Endothelial cell of umbilical vein (primary cell): ENCODE data around the gene MEIOB.

Experiments used
- EZH2 ChIP-seq: IDR thresholded peaks from 2 replicates; pipeline ENCODE4 v1.6.1; 2012; ENCODE audit warnings: borderline replicate concordance, low read depth, mild to moderate bottlenecking, moderate library complexity, low read length, inconsistent platforms; ENCODE audit not compliant: severe bottlenecking
- MYC ChIP-seq: IDR thresholded peaks from one replicate; pipeline ENCODE4 v1.6.1; 2011; ENCODE audit warnings: mild to moderate bottlenecking, low read depth, low read length
- POLR2A ChIP-seq: IDR thresholded peaks from 2 replicates; pipeline ENCODE4 v1.6.1; 2012; ENCODE audit warnings: low read depth, mild to moderate bottlenecking, control low read depth, low read length
- POLR2AphosphoS5 ChIP-seq: IDR thresholded peaks from 2 replicates; pipeline ENCODE4 v1.6.1; 2012; ENCODE audit warnings: low read depth, mild to moderate bottlenecking, control low read depth, low read length, moderate library complexity; ENCODE audit not compliant: insufficient read depth
- TF ChIP-seq, protein P1 (sequence below), 2 donors: IDR thresholded peaks; 1 replicate in 1 of 2; 2 replicates in 1 of 2; pipeline ENCODE4 v1.5.1; 2011; ENCODE audit warnings: low read length in 2 of 2, mild to moderate bottlenecking in 2 of 2, moderate library complexity in 2 of 2, control low read depth in 1 of 2, inconsistent platforms in 1 of 2, low read depth in 1 of 2; ENCODE audit not compliant: insufficient read depth in 1 of 2; ENCODE audit errors: extremely low read depth in 1 of 2

DNA sequence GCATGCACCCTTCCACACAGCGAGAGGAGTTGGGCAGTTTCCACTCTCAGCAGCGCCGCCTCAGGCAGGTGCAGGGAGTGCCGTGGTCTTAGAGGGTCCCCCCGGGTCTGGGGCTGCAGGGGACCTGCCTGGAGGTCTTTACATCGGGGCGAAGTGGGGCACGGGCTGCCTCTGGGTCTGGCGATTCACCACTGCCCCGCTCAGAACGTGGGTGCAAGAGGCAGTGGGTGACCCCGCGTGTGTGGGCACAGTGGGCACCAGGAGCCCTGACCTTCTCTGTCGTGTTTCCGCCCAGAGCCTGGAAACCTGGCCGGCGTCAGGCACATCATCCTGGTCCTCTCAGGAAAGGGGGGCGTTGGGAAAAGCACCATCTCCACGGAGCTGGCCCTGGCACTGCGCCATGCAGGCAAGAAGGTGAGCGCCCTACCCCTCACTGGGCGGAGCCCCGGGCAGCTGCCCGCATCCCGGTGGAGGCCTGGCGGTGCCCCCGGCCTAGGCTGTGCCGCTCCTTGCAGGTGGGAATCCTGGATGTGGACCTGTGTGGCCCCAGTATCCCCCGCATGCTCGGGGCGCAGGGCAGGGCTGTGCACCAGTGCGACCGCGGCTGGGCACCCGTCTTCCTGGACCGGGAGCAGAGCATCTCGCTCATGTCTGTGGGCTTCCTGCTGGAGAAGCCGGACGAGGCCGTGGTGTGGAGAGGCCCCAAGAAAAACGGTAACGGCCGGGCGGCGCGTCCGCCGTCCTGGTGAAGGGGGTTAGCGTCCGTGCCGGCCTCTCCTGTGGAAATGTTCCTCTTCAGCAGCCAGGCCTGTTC is 85.5 kb downstream of the MEIOB start:
- TF ChIP-seq POLR2A, result no peak
- TF ChIP-seq, protein P1, sequence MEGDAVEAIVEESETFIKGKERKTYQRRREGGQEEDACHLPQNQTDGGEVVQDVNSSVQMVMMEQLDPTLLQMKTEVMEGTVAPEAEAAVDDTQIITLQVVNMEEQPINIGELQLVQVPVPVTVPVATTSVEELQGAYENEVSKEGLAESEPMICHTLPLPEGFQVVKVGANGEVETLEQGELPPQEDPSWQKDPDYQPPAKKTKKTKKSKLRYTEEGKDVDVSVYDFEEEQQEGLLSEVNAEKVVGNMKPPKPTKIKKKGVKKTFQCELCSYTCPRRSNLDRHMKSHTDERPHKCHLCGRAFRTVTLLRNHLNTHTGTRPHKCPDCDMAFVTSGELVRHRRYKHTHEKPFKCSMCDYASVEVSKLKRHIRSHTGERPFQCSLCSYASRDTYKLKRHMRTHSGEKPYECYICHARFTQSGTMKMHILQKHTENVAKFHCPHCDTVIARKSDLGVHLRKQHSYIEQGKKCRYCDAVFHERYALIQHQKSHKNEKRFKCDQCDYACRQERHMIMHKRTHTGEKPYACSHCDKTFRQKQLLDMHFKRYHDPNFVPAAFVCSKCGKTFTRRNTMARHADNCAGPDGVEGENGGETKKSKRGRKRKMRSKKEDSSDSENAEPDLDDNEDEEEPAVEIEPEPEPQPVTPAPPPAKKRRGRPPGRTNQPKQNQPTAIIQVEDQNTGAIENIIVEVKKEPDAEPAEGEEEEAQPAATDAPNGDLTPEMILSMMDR (IDR thresholded peaks at IDR 0.05; ENCODE audit: extremely low read depth in 1 of 2, insufficient read depth in 1 of 2, low read depth in 1 of 2, low read length in 2 of 2), result peak in 1 of 2 donors; percentile 2
- no peak for TF ChIP-seq EZH2
- TF ChIP-seq POLR2AphosphoS5, result no peak
- no peak for TF ChIP-seq MYC
